HFFc6 (cell line): Measurements from ENCODE around the gene BBOX1. TPM values are rescaled to one million over a fixed set of nuclear protein-coding genes. Genes with fewer than 3 reads are reported as not detected.
"Not testable (repeated sequence)": the region's sequence is repeated elsewhere in the genome, so short reads cannot be mapped to it uniquely, and the experiment has no call there.

ENCODE experiments used
- DNase-seq: peaks from one replicate; pipeline ENCODE4 v3.0.0-alpha.2; 2018
- H3K27ac Mint-ChIP-seq: 2 replicates; pipeline ENCODE4 v1.8.0; 2020; ENCODE audit warnings: mild to moderate bottlenecking, mixed read lengths
- H3K27me3 Mint-ChIP-seq: 2 replicates; pipeline ENCODE4 v1.8.0; 2021; ENCODE audit warnings: mild to moderate bottlenecking, moderate library complexity, mixed read lengths; ENCODE audit not compliant: insufficient read depth
- H3K36me3 Mint-ChIP-seq: 2 replicates; pipeline ENCODE4 v1.8.0; 2021; ENCODE audit warnings: low read depth, mixed read lengths
- H3K4me1 Mint-ChIP-seq: 2 replicates; pipeline ENCODE4 v1.8.0; 2020; ENCODE audit warnings: low read depth, mixed read lengths
- H3K4me3 Mint-ChIP-seq: 2 replicates; pipeline ENCODE4 v1.8.0; 2020; ENCODE audit warnings: mild to moderate bottlenecking, moderate library complexity, mixed read lengths
- H3K9me3 Mint-ChIP-seq: 2 replicates; pipeline ENCODE4 v1.8.0; 2020; ENCODE audit warnings: mild to moderate bottlenecking, mixed read lengths
- CTCF ChIP-seq: fragments of 200-600 bp; sonication (generic); IDR thresholded peaks from 2 replicates; pipeline ENCODE4 v1.5.0; 2021; ENCODE audit warnings: antibody characterized with exemption, mild to moderate bottlenecking
- total RNA-seq, 6 experiments: library from RNA; stranded (reverse); fragmentation: NEBNext Ultra II Directional; extraction: Animal tissue kit (Norgen Biotek cat#: 25700); gene quantifications; 2 replicates in 1 of 6; 3 replicates in 5 of 6; pipeline ENCODE4 v1.2.3, GENCODE V29; 2021

BBOX1 gene
- total RNA-seq, 6 experiments from 2014 or later: not detected

GRCh38 chr11:26995701-26996460, 44.7 kb upstream of the BBOX1 start:
- peaks cover 65% of the 10 kb centered on the region for H3K4me1 Mint-ChIP-seq
- no peak for DNase-seq

GRCh38 chr11:26997378-26997777, 43.2 kb upstream of the BBOX1 start:
- Mint-ChIP-seq H3K27ac (peak overlapping the region; percentile 3; the same call in 1 of the 2 replicates), H3K4me3 (peak overlapping the region; percentile 95; the same call in 1 of the 2 replicates), H3K4me1 (peaks cover 57% of the 10 kb centered on the region), H3K27me3 (no peaks in the 10 kb centered on the region), H3K9me3 (no peaks in the 10 kb centered on the region), H3K36me3 (0 out of 2 replicates have a peak, but pooled peaks cover 10% of the 10 kb centered on the region)
- no peak for DNase-seq
- no peak for TF ChIP-seq CTCF

More at GRCh38 chr11:26995701-26996460, 44.7 kb upstream of the BBOX1 start:
- no peaks in the 10 kb centered on the region for H3K9me3 Mint-ChIP-seq
- peak overlapping the region; percentile 95 for H3K4me3 Mint-ChIP-seq
- H3K27me3 Mint-ChIP-seq: no peaks in the 10 kb centered on the region
- peak overlapping the region; percentile 12 for H3K27ac Mint-ChIP-seq
- TF ChIP-seq CTCF: no peak
- H3K36me3 Mint-ChIP-seq: 0 out of 2 replicates have a peak, but pooled peaks cover 10% of the 10 kb centered on the region

- H3K27me3 Mint-ChIP-seq, H3K4me3 Mint-ChIP-seq, H3K36me3 Mint-ChIP-seq, H3K27ac Mint-ChIP-seq, DNase-seq, H3K9me3 Mint-ChIP-seq: not testable (repeated sequence)
- H3K4me1 Mint-ChIP-seq: peaks cover 23% of the 10 kb centered on the region
These were observed 39.4 kb upstream of the BBOX1 start for GRCh38 chr11:27001136-27001730.

- no peak overlapping the region for H3K27ac Mint-ChIP-seq
- no peaks in the 10 kb centered on the region for H3K27me3 Mint-ChIP-seq
- H3K4me3 Mint-ChIP-seq: no peak overlapping the region
- TF ChIP-seq CTCF: no peak
- DNase-seq: no peak
- no peaks in the 10 kb centered on the region for H3K9me3 Mint-ChIP-seq
- no peaks in the 10 kb centered on the region for H3K36me3 Mint-ChIP-seq
- peaks cover 11% of the 10 kb centered on the region for H3K4me1 Mint-ChIP-seq
These were observed 38.2 kb upstream of the BBOX1 start for GRCh38 chr11:27002431-27002830.

- Mint-ChIP-seq H3K27me3 (no peaks in the 10 kb centered on the region), H3K9me3 (no peaks in the 10 kb centered on the region), H3K27ac (no peak overlapping the region), H3K4me1 (peaks cover 10% of the 10 kb centered on the region), H3K4me3 (no peak overlapping the region), H3K36me3 (no peaks in the 10 kb centered on the region)
- no peak for TF ChIP-seq CTCF
- DNase-seq: no peak
These were observed 37.8 kb upstream of the BBOX1 start for GRCh38 chr11:27002838-27003237.

- no peak for DNase-seq
- Mint-ChIP-seq H3K4me3 (no peak overlapping the region), H3K4me1 (peaks cover 16% of the 10 kb centered on the region), H3K27ac (no peak overlapping the region), H3K27me3 (no peaks in the 10 kb centered on the region), H3K9me3 (no peaks in the 10 kb centered on the region), H3K36me3 (no peaks in the 10 kb centered on the region)
- TF ChIP-seq CTCF: no peak
These were observed 36.5 kb upstream of the BBOX1 start for GRCh38 chr11:27004103-27004502.
